ENCODE data around the gene ISX.
"Not testable (repeated sequence)": the region's sequence is repeated elsewhere in the genome, so short reads cannot be mapped to it uniquely, and the experiment has no call there.

Gene ISX

DNA sequence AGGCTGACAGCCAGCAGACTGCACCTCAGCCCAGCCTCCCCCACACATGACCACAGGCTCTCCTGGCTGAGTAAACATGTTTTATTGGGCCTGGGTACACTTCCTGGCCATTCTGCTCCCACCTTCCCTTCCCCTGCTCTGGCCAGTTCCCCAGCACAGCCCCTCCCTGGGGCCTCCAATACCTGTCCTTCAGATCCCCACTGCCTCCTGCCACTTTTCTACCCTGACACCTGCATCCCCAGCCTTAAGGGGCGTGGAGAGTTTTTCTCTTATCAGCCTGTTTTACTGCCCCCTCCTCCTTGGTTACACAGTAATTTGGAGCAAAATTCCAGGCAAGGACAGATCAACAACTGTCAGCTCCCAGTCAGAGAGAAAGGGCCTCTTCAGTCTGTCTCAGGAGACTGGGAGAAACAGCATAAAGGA, at the start of gene ISX:
ISX (plus strand) TSS at position 363 of the 423 bp plus-strand sequence. CDS start 930 bp downstream, outside the sequence.
- DNase-seq, result no peak

DNA sequence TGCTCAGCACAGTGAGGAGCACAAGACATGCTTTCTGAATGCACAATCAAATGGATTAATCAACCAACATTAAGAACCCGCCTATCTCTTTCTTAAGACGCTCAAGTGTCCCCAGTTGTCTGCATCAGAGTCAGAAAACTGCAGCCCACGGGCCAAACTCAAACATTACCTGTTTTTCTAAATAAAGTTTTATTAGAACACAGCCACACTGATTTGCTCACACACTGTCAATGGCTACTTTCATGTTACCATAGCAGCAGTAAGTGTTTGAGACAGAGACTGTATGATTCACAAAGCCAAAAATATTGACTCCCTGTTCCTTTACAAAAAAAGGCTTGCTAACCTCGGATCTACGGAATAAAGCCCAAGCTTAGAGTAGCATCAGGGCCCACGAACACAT, 49.0 kb upstream of the ISX start:
- no peak for DNase-seq

DNA sequence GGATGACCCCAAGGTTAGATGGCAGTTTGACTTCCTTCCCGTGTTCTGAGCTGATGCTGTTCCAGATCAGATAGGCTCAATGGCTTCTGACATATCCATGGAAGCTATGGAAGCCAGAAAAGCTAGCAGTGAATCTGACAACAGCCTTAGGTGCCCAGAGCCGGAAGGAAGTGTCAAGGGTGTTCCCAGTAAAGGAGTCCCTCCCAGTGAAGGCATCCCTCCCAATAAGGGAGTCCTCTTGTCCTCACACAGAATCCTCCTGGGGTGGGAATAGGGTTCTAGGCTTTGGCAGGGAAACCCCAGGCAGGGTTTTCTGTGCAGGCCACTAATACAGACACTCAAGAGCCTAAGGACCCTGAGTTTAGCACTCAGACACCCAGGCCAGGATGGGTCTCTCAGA, 47.0 kb upstream of the ISX start:
- no peak for DNase-seq

DNA sequence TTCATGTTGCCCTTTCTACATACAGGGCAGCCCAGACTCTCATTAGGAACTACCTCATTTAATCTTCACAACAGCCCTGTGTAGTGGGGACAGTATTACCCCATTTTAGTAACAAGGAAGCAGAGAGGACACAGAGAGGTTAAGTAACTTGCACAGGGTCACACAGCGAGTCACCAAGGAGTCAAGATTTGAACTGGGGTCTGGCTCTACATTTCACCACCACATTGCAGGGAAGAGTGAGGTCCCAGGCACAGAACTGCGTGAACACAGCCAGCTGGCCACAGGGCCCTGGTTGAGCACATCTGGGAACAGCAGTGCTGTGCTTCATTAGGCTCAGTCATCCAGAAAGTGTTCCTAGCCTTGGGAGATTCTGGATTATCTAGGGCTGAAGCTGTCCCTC, 45.4 kb upstream of the ISX start:
- DNase-seq, result no peak

DNA sequence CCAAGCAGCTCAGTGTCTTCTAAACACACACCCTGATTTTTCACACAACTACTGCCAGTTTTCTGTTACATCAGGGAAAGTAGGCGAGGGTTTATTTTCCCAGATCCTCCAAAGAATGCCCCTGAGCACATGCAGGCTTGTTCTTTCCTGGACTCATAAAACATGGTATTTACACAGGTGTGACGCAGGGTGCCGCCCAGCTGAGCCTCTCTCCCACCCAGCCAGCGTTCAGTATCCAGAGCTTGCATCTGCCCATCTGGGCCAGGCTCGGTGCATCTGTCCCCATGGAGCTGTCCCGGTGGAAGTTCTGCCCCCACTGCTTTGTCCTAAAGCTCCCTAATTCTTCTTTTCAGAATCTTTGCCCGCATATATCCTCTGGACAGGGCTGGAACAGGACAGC, 44.8 kb upstream of the ISX start:
- DNase-seq, result peak; percentile 68

DNA sequence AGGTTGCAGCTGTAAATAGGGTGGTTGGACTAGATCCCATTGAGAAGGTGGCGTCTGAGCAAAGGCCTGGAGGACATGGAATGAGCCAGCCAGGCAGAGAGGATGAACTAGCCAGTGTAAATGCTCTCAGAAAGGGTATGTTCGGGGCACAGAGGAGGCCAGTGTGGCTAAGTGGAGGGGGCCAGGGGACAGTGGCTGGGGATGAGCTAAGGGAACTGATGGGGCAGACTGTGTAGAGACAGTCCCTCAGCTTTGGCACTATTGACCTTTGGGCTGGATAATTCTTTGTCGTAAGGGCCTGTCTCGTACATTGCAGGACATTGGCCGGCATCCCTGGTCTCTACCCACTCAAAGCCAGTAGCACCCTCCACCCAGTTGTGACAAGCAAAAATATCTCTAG, 43.7 kb upstream of the ISX start:
- no peak for DNase-seq

DNA sequence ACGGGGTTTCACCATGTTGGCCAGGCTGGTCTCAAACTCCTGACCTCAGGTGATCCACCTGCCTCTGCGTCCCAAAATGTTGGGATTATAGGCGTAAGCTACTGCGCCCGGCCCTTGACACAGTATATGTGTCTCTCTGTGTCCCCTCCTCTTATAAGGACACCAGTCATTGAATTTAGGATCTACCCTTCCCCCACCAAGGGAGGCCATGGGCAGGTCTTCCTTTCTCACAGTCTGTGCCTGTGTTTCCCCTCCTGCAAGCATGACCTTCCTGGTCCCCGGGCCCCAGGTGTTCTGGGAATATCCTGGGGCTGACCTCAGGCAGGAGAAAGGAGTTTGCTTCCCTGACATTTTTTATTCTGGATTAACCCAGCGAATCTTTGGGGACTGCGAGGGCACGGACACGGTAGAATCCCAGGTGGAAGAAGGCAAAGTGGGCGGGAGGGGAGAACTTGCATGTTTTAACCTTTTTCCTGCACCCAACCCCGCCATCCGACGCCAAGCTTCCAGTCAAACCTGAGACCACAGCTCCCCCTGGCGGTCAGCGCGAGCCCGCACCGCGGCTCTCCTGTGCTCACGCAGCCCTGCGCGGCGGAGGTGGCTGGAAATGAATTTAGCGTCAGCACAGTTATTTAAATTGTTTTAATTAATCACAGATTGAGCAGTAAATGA, 42.1 kb upstream of the ISX start:
- DNase-seq, result peak; percentile 33

DNA sequence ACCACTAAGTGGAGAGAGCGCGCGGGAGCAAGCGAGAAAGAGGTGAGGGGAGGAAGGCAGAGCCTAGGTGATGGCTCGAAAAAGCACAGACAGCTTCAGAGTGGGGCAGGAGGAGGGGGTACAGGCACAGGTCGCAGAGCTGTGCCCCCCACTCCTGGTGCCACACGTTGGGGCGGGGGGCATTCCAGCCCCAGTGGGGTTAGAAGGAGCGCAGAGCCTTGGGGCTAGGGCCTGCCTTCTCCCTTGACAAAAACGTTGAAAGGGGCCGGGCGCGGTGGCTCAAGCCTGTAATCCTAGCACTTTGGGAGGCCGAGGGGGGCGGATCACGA, 41.6 kb upstream of the ISX start:
- no peak for DNase-seq

DNA sequence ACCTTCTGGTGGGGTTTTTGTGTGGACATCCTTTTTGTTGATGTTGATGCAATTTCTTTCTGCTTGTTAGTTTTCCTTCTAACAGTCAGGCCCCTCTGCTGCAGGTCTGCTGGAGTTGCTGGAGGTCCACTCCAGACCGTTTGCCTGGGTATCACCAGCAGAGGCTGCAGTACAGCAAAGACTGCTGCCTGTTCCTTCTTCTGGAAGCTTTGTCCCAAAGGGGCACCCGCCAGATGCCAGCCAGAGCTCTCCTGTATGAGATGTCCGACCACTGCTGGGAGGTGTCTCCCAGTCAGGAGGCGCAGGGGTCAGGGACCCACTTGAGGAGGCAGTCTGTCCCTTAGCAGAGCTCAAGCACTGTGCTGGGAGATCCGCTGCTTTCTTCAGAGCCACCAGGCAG, 35.8 kb upstream of the ISX start:
- not testable (repeated sequence) for DNase-seq

DNA sequence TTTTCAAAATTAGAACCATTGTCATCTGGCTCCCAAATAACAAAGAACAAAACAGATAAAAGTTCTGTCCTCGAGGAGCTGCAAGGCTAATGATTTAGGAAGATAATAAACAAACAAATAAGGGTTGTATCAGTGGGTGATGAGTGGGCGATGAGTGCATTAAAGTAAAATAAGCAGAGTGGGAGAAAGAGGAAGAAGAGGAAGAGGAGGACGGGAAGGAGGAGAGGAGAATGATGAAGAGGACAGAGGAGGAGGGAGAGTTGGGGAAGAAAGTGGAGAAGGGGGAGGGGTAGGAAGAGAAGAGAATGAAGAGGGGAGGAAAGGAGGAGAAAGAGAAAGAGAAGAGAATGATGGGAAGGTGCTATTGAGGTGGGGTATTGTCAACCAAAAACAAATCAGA, 33.4 kb upstream of the ISX start:
- DNase-seq, result no peak

DNA sequence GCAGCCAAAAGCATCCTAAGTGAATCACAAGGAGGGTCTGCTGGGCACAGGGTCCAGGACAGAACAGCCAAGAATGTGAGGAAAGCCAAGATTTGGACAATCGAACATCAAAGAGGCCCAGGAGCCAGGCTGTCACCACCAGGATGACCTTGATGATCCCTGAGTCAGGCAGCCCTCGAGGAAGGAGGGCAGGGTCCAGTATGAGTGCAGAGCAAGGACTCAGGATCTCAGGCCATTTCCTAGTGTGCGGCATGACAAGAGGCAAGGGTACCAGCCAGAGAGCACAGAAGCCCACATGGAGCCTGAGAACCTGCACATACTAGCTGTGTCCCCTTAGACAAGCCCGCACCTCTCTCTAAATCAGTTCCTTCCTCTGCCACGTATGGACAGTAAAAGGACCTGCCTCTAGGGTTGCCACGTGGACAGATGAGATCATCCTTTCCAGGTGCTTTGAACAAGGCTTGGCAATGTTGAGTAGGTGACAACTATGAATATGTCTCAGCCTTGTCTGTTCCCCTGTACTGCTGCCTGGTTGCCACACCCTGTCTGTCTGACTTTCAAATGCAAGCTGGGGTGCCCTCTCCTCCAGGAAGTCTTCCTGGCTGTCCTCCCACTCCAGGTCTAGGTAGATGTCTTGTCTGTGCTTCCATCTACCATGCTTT, 32.2 kb upstream of the ISX start:
- DNase-seq, result no peak

DNA sequence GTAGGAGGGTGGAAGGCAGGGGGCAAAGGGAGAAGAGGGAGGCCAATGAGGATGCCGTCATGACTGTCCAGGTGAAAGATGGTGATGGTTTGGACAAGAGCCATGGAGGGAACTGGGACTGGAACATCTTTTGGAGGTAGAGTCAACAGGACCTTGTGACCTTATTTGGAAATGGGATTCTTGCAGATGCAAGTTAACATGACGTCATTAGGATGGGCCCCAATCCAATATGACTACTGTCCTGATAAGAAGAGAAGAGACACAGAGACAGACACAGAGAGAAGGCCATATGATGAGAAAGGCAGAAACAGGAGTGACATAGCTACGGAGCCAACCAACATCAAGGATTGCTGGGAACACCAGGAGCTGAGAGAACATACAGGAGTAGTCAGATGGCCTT, 31.0 kb upstream of the ISX start:
- DNase-seq, result no peak

DNA sequence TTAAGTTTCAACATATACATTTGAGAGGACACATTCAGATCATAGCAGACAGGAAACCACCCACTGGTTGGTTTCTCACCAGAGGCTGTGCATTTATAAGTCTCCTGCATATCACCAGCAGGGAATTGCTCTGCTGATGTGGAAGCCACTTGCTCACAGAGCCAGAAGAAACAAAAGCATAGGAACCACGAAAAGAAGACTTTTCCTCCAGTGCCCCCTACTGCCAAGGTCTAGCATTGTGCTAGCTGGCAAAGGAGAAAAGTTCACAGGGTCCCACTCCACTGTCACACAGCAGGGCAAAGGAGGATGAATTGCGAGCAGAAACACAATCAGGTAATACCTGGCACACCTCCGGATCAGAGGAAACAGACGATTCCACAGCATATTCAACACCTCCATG, 28.9 kb upstream of the ISX start:
- DNase-seq, result no peak

DNA sequence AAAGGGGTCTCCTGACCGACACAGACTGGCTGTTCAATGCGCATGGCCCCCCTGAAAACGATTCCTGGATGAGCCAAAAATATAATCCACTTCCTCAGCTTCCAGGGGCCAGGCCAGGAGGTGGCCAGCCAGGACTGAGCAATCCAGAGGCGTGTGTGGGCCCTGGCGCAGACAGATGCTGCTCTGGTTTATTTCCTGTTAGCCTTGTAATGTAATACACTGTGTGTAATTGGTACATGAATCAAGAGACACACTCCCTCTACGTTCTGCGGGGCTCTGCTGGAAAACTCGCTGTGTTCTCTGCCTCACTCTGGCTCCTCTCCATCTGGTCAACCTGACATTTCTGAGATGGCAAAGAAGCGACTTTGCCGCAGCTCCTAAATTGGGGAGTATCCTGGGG, 26.3 kb upstream of the ISX start:
- no peak for DNase-seq

DNA sequence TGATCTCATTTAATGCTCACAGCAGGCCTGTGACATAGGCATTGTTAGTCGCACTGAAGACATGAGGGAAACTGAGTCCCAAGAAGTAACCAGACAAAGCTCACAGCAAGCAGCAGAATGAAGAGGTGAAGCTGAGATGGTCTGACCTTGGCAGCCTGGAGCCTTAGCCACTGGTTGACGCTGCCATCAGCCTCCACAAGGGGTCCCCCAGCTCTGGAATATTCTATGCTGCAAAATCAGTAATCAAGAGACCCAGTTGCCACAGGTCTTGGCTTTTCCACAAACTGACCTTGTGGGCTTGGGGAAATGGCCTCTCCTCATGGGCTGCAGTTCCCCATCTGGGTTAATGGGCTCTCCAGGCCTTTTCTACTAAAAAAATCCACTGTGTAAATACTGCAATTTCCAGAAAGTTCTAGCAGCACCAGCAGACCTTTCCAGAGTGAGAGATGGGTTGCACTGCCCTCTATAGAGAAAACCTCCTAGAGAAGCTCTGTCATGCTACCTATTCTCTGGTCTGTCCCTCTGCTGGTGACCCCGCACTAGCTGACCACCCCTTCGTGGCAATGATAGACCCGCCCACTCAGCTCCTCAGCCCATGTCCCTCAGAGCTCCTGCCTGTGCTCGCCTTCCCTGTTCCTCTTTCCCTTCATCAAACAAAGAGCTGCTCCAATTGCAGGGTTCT, 22.6 kb upstream of the ISX start:
- DNase-seq, result no peak

DNA sequence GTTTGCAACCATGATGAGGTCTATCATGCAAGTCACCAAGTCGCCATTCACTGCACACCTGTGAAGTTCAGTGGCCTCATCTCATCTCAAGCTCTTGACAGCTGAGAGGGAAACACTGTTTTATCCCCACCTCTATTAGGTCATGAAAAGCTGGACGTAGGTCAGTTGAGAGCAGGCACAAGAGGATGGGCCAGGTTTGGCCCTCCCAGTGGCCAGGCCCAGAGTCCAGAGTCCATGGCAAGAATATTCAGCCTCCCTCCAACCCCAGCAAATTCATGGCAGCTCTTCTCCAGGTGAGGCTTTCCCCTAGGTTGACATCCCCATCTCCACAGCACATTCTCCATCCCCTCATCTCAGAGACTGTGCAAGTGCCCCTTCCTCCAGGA, 22.0 kb upstream of the ISX start:
- no peak for DNase-seq

DNA sequence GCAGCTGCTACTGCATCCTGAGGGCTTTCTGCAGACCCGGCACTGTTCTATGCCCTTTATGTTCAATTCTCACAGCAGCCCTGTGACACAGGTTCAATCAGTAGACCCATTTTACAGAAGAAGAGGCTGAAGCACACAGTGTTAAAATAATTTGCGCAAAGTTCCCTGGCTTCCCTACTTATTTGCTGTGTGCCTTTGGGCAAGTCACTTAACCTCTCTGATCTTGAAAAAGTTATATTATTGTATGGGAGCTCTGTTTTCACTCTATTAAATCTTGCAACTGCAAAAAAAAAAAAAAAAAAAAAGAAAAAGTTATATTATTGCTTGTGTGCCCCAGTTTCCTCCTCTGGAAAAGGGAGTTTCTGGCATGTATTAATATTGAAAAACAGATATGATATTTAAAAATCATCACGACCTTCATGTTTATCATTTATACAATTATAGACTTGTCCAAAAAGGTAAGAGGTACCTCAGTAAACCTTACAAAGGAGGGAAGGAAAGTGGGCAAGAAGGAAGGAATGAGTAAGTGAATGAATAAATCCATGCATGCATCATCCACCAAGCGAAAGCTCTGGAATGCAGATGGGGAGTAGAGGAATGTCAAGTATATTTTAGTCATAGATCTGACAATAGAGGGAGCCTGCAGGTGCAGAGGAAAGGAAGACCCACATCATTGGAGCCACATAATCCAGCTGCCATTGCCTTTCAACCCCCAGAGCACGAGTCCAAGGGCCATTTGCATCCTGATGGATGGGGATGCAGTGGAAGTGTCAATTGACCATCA, 21.2 kb upstream of the ISX start:
- DNase-seq, result no peak

DNA sequence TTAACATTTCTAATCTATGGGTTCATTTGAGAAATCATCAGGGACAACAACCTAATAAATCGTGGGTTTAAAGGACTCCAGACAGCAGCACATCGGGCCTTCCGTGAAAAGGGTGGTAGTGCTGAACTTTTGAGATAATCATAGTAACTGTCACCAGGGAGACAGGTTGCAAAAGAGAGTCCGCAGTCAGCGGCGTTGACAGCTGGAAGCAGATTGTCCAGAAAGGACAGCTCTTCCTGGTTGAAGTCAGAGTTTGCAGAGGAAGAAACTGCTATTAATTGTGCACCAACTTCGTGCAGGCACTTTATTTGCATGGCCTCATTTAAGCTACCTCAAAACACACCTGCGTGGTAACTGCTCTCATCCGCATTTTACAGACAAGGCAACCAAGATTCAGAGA, 20.5 kb upstream of the ISX start:
- no peak for DNase-seq

DNA sequence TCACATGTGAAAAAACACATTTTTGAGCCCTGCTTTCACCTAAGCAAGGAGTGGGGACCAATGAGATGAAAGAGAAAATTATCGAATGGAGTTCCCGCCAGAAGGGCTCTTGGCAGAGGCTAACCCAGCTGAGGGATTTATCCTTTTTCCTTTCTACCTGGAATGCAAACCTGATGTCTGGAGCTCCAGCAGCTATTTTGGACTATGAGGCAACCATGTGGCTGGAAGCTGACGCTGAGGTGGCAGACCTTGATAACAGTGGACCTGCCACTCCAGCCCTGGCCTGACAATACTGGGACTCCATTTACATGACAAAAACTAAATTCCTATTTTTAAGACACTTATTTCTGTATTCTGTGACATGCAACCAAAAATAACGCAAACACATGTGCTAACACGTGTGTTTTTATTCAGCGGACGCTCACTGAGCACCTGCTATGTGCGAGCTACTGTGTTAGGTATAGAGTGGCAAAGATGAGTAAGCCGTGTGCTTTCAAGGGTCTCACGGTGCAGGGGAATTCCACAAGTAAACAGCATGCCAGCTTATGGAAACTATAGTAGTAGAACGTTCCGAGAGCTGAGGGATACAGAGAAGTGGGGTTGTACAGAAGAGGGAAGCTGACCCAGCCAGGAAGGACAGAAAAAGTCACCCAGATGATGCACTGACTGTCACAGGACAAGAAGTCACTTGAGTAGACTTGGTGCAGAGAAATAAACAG, 19.1 kb upstream of the ISX start:
- DNase-seq, result no peak

DNA sequence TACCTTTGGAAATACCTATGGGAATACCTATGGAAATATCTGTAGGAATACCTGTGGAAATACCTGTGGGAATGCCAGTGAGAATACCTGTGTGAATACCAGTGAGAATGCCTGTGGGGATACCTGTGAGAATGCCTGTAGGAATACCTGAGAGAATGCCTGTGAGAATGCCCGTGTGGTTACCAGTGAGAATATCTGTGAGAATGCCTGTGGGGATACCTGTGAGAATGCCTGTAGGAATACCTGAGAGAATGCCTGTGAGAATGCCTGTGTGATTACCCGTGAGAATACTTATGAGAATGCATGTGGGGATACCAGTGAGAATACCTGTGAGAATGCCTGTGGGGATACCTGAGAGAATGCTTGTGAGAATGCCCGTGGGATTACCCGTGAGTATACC, 15.9 kb upstream of the ISX start:
- DNase-seq, result not testable (repeated sequence)

DNA sequence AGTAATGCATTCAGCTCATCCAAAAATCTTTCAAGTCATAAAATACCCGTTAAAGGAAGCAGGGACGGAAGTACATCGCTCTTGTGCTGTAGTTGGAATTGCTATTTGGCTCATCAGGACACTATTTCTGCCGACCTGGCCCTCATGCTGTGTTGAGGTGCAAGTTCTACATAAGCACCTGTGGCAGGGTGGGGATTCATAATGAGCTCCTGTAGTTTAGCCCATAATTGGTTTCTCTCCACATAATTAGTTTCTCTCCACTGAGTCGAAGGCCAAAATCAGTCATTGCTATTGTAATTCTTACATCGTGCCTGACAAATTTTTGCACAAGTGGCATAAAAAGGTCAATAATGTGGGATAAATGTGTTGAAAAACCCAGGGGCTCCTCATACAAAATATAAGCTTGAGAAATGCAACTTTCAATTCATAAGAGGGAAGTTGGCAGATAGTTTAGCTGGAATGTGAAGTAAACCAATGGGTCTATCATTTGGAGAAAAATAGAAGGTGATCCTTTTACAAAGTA, 14.9 kb upstream of the ISX start:
- no peak for DNase-seq

DNA sequence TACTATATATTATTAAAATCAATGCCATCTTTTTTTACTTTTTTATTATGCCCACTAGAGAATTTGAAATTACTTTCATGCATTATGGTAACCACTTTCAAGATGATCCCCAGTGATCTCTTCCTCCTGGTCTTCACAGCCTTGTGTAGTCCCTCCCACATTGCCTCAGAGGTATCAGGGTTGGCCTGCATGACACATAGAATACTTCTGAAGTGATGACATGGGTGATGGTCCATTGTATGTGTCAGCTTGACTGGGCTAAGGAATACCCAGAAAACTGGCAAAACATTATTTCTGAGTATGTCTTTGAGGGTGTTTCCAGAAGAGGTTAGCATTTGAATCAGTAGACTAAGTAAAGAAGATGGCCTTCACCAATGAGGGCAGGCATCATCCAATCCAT, 14.2 kb upstream of the ISX start:
- DNase-seq, result no peak
